Measurements from ENCODE around the gene COMMD2.

The COMMD2 gene

GRCh38 chr3:149752051-149752787, at the start of gene COMMD2:
Gene COMMD2 (minus strand): TSS chr3:149752489. CDS start chr3:149752444, 45 bp downstream.
- peak; percentile 89 for DNase-seq (ENCODE audit: low read depth)
- TF ChIP-seq CTCF (conservative IDR thresholded peaks at IDR 0.05; ENCODE audit: low read depth, low read length): peak; percentile 55

GRCh38 chr3:149801639-149802038, 49.4 kb upstream of the COMMD2 start:
- H3K4me3 ChIP-seq (ENCODE audit: low read depth, low read length): no peak overlapping the region
- no peak for DNase-seq (ENCODE audit: low read depth)
- no peak for TF ChIP-seq CTCF (conservative IDR thresholded peaks at IDR 0.05; ENCODE audit: low read depth, low read length)

More at GRCh38 chr3:149752051-149752787, at the start of gene COMMD2:
- H3K4me3 ChIP-seq (ENCODE audit: low read depth, low read length): peak within 1 kb of the TSS; percentile 98

- DNase-seq (ENCODE audit: low read depth): no peak
- H3K4me3 ChIP-seq (ENCODE audit: low read depth, low read length): no peak overlapping the region
- no peak for TF ChIP-seq CTCF (conservative IDR thresholded peaks at IDR 0.05; ENCODE audit: low read depth, low read length)
Observed at GRCh38 chr3:149801195-149801594, 48.9 kb upstream of the COMMD2 start.

GRCh38 chr3:149800693-149801092, 48.4 kb upstream of the COMMD2 start:
- no peak overlapping the region for H3K4me3 ChIP-seq (ENCODE audit: low read depth, low read length)
- no peak for TF ChIP-seq CTCF (conservative IDR thresholded peaks at IDR 0.05; ENCODE audit: low read depth, low read length)
- DNase-seq (ENCODE audit: low read depth): no peak

GRCh38 chr3:149796026-149796425, 43.7 kb upstream of the COMMD2 start:
- no peak overlapping the region for H3K4me3 ChIP-seq (ENCODE audit: low read depth, low read length)
- TF ChIP-seq CTCF (conservative IDR thresholded peaks at IDR 0.05; ENCODE audit: low read depth, low read length): no peak
- DNase-seq (ENCODE audit: low read depth): no peak

- H3K4me3 ChIP-seq (ENCODE audit: low read depth, low read length): no peak within 1 kb of the TSS
- no peak for TF ChIP-seq CTCF (conservative IDR thresholded peaks at IDR 0.05; ENCODE audit: low read depth, low read length)
- no peak for DNase-seq (ENCODE audit: low read depth)
Observed at GRCh38 chr3:149792452-149793270, 40.4 kb upstream of the COMMD2 start, which contains the start of gene ANKUB1. Gene ANKUB1 (minus strand): TSS chr3:149792554. CDS start chr3:149792366, 188 bp downstream.
